CD4-positive, alpha-beta memory T cell (primary cell): ENCODE measurements around the gene PNP. TPM values are rescaled to one million over a fixed set of nuclear protein-coding genes. Genes with fewer than 3 reads are reported as not detected.

Source experiments
- CTCF ChIA-PET: fragments of 350-600 bp; sonication (Branson Sonifier 250); formaldehyde crosslinking; loops from one replicate; lab custom pipeline; 2021; ENCODE audit warnings: inconsistent platforms; ENCODE audit not compliant: partially characterized antibody; lab: Charles Lee
- POLR2A ChIA-PET: fragments of 350-600 bp; sonication (Branson Sonifier 250); formaldehyde crosslinking; loops from one replicate; lab custom pipeline; 2021; ENCODE audit not compliant: partially characterized antibody; lab: Charles Lee
- DNase-seq, 5 donors: peaks; one replicate each; pipeline versions ENCODE4 v3.0.0 to v3.0.0-alpha.2; 2020 to 2022; ENCODE audit warnings: mixed read lengths in 1 of 5
- H3K27ac ChIP-seq: one replicate; pipeline ENCODE4 v1.7.0; 2013; ENCODE audit warnings: low read depth, low read length
- H3K27me3 ChIP-seq: 2 replicates; pipeline ENCODE4 v1.7.0; 2013; ENCODE audit warnings: mild to moderate bottlenecking, low read length, moderate library complexity; ENCODE audit not compliant: insufficient read depth
- H3K36me3 ChIP-seq: 2 replicates; pipeline ENCODE4 v1.7.0; 2013; ENCODE audit warnings: mild to moderate bottlenecking, low read length, moderate library complexity; ENCODE audit not compliant: insufficient read depth
- H3K4me1 ChIP-seq: 2 replicates; pipeline ENCODE4 v1.7.0; 2013; ENCODE audit warnings: mild to moderate bottlenecking, low read length, moderate library complexity; ENCODE audit not compliant: insufficient read depth
- H3K4me3 ChIP-seq, 2 donors: one replicate each; pipeline ENCODE4 v1.7.0; 2013; ENCODE audit warnings: low read length in 2 of 2, mild to moderate bottlenecking in 1 of 2
- H3K9me3 ChIP-seq, 2 donors: one replicate each; pipeline ENCODE4 v1.7.0; 2013; ENCODE audit warnings: low read length in 2 of 2, control low read depth in 1 of 2; ENCODE audit not compliant: control insufficient read depth in 1 of 2
- H3K27ac Mint-ChIP-seq, 7 donors: one replicate each; pipeline ENCODE4 v1.8.0; 2020 to 2021; ENCODE audit warnings: mixed read lengths in 7 of 7, mild to moderate bottlenecking in 6 of 7, inconsistent platforms in 3 of 7, moderate library complexity in 3 of 7
- H3K27me3 Mint-ChIP-seq, 2 donors: one replicate each; pipeline ENCODE4 v1.8.0; 2020 to 2021; ENCODE audit warnings: mixed read lengths in 2 of 2
- H3K36me3 Mint-ChIP-seq, 2 donors: one replicate each; pipeline ENCODE4 v1.8.0; 2020 to 2021; ENCODE audit warnings: mixed read lengths in 2 of 2, inconsistent platforms in 1 of 2, mild to moderate bottlenecking in 1 of 2
- H3K4me1 Mint-ChIP-seq, 4 donors: one replicate each; pipeline ENCODE4 v1.8.0; 2020 to 2021; ENCODE audit warnings: mixed read lengths in 4 of 4, mild to moderate bottlenecking in 1 of 4
- H3K4me3 Mint-ChIP-seq, 8 donors: one replicate each; pipeline ENCODE4 v1.8.0; 2020 to 2021; ENCODE audit warnings: mixed read lengths in 8 of 8, mild to moderate bottlenecking in 7 of 8, moderate library complexity in 6 of 8, inconsistent platforms in 3 of 8
- H3K9me3 Mint-ChIP-seq, 8 donors: one replicate each; pipeline ENCODE4 v1.8.0; 2020 to 2021; ENCODE audit warnings: mixed read lengths in 8 of 8, mild to moderate bottlenecking in 5 of 8, inconsistent platforms in 3 of 8, moderate library complexity in 1 of 8
- intact Hi-C: fragments of 100-400 bp; cut with micrococcal nuclease; formaldehyde crosslinking; loops from one replicate; pipeline ENCODE4 v1.15.1; 2023
- polyA plus RNA-seq, 2 donors: library from polyadenylated mRNA; unstranded; fragments of 300-500 nt; fragmentation: Illumina TruSeq; gene quantifications; one replicate each; pipeline ENCODE4 v1.2.3, GENCODE V29; 2021
- total RNA-seq, 2 experiments: library from RNA; stranded (reverse); gene quantifications; one replicate each; pipeline ENCODE4 v1.2.3, GENCODE V29; 2021

The PNP gene
- total and polyA plus RNA-seq, 4 experiments from 2014 or later, result 53.8 to 108 (median 103) TPM

DNA sequence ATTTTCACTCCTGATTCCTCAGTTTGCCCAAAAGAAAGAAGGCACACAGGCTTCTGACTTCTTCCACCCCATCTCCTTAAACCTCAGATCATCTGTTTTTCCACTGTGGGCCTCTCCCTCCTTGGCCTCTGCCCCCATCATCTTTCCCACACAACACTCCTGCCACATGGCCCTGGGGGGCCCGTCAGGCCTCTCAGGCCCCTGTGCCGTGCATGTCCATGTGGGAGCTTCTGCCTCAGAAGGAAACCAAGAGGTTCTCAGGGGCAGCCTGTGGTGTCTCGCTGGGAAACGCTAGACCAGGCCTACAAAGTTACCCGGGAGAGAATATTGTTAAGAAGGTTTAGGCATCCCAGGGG lies 41.2 kb upstream of the PNP start:
- H3K4me1 Mint-ChIP-seq, result peaks cover 10 to 16% (median 13%) of the 10 kb centered on the region in 4 donors
- H3K9me3 ChIP-seq, result no peaks in the 10 kb centered on the region
- no peak overlapping the region for H3K4me3 ChIP-seq
- no peak overlapping the region for H3K4me3 Mint-ChIP-seq
- intact Hi-C loops, result no loop called here
- ChIA-PET POLR2A (no interaction called here), CTCF (interaction anchor here (1.8 kb wide), 1 partner anchor 12 kb away, joined by 5 read pairs; no protein-coding TSS in a partner anchor)
- no peaks in the 10 kb centered on the region for H3K27me3 ChIP-seq
- no peaks in the 10 kb centered on the region for H3K9me3 Mint-ChIP-seq
- peaks cover 5% of the 10 kb centered on the region for H3K4me1 ChIP-seq
- no peak overlapping the region for H3K27ac ChIP-seq
- no peak for DNase-seq
- H3K36me3 Mint-ChIP-seq, result no peaks in the 10 kb centered on the region
- peak overlapping the region in 3 of 7 donors; percentile 38 to 69 (median 62) for H3K27ac Mint-ChIP-seq
- H3K36me3 ChIP-seq, result no peaks in the 10 kb centered on the region
- peaks cover 1 to 2% of the 10 kb centered on the region in 2 donors for H3K27me3 Mint-ChIP-seq

DNA sequence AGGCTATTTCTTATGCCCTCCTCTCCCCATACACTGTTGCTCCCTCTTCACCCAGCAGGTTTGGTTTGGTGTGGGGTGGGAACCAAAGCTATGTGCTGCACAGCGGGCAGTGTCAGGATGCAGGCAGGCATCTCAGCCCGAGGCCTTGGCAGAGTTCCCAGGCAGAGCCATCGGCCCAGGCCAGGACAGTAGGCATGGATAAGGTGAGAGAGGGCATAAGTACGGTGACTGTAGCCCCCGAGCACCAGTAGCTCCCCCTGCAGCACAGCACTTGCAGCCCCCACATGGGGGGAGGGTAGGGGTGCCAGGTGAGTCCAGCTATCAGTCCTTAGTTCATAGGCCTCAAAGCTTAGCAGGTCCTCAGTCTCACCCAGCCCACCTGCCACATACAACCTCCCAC lies 40.4 kb upstream of the PNP start:
- H3K4me1 Mint-ChIP-seq, result peaks cover 10 to 16% (median 13%) of the 10 kb centered on the region in 4 donors
- POLR2A ChIA-PET, result no interaction called here
- no peaks in the 10 kb centered on the region for H3K36me3 ChIP-seq
- no peaks in the 10 kb centered on the region for H3K36me3 Mint-ChIP-seq
- no peaks in the 10 kb centered on the region for H3K27me3 ChIP-seq
- H3K9me3 Mint-ChIP-seq, result no peaks in the 10 kb centered on the region
- CTCF ChIA-PET, result interaction anchor here (1.8 kb wide), 1 partner anchor 13 kb away, joined by 5 read pairs; no protein-coding TSS in a partner anchor
- no peak overlapping the region for H3K4me3 ChIP-seq
- no peak overlapping the region for H3K27ac ChIP-seq
- intact Hi-C loops, result no loop called here
- no peak overlapping the region for H3K4me3 Mint-ChIP-seq
- H3K27ac Mint-ChIP-seq, result no peak overlapping the region
- no peaks in the 10 kb centered on the region for H3K9me3 ChIP-seq
- no peak for DNase-seq
- H3K27me3 Mint-ChIP-seq, result peaks cover 0 to 2% of the 10 kb centered on the region in 2 donors
- peaks cover 5% of the 10 kb centered on the region for H3K4me1 ChIP-seq

DNA sequence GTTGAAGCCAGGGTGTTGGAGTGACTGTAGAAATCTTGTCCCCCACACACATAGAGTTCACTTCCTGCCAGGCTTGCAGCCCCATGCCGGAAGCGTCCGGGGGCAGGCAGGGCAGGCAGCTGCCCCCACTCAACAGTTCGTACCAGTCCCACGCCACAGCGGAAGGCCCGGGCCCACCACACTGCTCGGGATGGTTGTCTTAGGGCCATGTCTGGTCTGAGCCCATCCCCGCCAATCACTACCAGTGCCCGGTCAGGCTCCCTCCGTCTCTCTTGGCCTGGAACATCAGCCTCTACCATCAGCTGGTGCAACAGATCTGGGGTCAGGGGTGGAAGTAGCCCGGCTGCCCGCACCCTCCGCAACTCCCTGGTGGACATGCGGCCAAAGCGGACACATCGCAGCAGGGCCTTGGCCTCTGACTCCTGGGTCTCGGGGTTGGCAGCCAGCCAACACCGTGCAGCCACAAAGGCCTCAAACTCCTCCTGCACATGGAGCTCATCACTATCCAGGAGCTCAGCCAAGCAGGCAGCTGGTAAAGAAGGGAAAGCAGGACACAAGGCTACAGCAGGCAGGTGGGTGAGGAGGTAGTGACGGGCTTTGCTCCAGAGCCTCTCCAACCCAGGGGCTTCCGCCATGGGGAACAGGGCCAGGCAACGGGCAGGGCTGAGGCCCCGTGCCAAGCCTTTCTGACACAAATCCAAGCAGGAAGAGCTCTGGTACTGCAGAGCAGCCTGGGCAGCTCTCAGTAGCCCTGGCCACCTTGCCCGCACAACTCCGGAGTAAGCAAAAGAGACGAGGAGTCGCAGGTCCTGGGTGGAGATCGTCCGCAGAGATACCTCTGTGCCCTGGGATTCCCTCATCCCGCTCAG lies 39.2 kb upstream of the PNP start:
- POLR2A ChIA-PET, result no interaction called here
- Histone ChIP-seq H3K27me3 (no peaks in the 10 kb centered on the region), H3K4me3 (no peak overlapping the region), H3K9me3 (no peaks in the 10 kb centered on the region), H3K4me1 (peaks cover 5% of the 10 kb centered on the region), H3K36me3 (no peaks in the 10 kb centered on the region), H3K27ac (no peak overlapping the region)
- H3K9me3 Mint-ChIP-seq, result no peaks in the 10 kb centered on the region
- H3K27me3 Mint-ChIP-seq, result no peaks in the 10 kb centered on the region
- peaks cover 10 to 16% (median 13%) of the 10 kb centered on the region in 4 donors for H3K4me1 Mint-ChIP-seq
- H3K27ac Mint-ChIP-seq, result no peak overlapping the region
- H3K4me3 Mint-ChIP-seq, result no peak overlapping the region
- no peak for DNase-seq
- intact Hi-C loops, result no loop called here
- H3K36me3 Mint-ChIP-seq, result no peaks in the 10 kb centered on the region
- CTCF ChIA-PET, result no interaction called here

DNA sequence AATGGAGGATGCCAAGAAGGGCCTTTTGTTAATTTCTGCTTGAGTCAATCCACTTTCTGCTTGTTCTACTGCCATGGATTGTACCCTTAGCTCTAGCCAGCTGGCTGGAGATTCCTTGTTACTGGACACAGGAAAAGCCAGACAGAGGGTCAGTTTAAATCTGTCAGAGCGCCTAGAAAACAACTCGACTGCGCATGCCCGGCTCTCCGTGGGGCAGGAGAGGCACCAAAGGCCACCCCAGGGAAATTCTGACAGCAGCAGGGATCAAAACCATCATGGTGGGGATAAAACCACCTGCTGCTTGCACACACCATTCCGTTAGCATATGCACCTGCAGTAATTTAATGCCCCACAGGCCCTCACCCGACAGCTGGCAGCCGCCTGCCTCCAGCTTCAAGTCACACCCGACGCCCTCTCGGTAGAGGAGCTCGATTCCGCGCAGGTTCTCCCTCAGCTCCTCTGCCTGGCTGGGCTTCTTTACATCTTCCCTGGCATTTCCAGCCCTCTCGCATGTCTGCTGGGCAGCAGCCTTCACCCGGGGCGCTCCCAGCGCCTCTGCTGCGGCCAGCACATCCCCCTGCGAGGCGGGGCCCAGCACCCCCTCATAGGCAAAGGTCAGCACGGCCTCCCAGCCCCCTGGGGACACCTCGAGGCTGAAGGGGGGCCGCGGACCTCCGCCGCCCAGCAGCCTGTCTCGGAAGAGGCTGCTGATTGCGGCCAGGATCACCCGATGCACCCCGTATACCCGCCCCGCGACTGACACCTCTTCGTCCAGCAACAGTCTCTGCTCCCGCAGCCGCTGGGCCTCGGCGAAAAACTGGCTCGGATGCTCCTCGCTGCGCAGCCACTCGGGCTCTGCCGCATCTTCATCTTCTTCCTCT lies 34.3 kb upstream of the PNP start:
- intact Hi-C loops, result no loop called here
- Histone ChIP-seq H3K36me3 (no peaks in the 10 kb centered on the region), H3K4me1 (no peaks in the 10 kb centered on the region), H3K27me3 (no peaks in the 10 kb centered on the region), H3K27ac (no peak overlapping the region), H3K4me3 (no peak overlapping the region), H3K9me3 (no peaks in the 10 kb centered on the region)
- no peak overlapping the region for H3K27ac Mint-ChIP-seq
- no peak for DNase-seq
- no peak overlapping the region for H3K4me3 Mint-ChIP-seq
- peaks cover 0 to 9% (median 0%) of the 10 kb centered on the region in 4 donors for H3K4me1 Mint-ChIP-seq
- no peaks in the 10 kb centered on the region for H3K36me3 Mint-ChIP-seq
- H3K27me3 Mint-ChIP-seq, result no peaks in the 10 kb centered on the region
- POLR2A ChIA-PET, result no interaction called here
- no peaks in the 10 kb centered on the region for H3K9me3 Mint-ChIP-seq
- CTCF ChIA-PET, result interaction anchor here (1.2 kb wide), 1 partner anchor 19 kb away, joined by 4 read pairs; no protein-coding TSS in a partner anchor

DNA sequence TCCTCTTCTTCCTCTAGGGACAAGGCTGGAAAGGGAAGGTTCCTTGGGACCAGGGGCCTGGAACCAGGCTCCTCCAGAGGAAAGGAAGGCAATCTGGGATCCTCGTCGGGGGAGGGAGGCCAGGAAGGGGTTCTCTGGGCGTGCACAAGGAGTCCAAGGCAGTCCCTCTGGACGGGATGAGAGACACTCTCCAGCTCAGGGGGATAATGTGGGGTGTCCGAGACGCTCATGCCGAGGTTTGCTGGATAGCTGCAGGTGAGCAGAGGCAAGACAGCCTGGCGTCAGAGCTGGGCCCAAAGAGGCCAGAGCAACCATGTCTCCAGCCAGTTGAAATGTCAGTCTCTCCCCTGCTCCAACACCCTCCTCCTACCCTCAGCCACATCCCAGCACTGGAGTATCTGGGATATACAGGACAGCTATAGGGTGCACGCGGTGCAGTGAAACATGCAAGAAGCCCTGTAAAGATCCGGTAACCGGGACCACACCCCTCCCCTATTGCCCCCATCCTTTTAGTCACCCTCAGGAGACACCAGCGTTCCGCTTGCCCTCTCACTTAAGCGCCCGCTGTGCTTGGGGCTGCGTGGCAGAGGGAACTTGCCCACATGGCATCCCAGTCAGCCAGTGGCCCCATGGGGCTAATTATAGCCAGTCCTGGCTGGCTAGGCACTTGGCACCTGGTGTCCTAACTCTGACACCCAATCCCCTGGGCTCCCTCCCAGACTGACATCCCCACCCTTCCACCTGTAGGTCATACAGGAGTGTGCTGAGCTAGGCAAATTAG lies 33.4 kb upstream of the PNP start, which contains the start of gene KLHL33:
Gene KLHL33 (minus strand): TSS at position 585 of the 781 bp plus-strand sequence. CDS start 355 bp downstream, at position 230.
- Histone ChIP-seq H3K9me3 (no peaks in the 10 kb centered on the region), H3K4me1 (peaks cover 6% of the 10 kb centered on the region), H3K27ac (no peak within 1 kb of the TSS), H3K27me3 (no peaks in the 10 kb centered on the region), H3K4me3 (no peak within 1 kb of the TSS), H3K36me3 (no peaks in the 10 kb centered on the region)
- H3K36me3 Mint-ChIP-seq, result no peaks in the 10 kb centered on the region
- H3K4me3 Mint-ChIP-seq, result no peak within 1 kb of the TSS
- H3K27me3 Mint-ChIP-seq, result no peaks in the 10 kb centered on the region
- intact Hi-C loops, result no loop called here
- H3K9me3 Mint-ChIP-seq, result no peaks in the 10 kb centered on the region
- peak within 1 kb of the TSS in 1 of 7 donors; percentile 35 for H3K27ac Mint-ChIP-seq
- POLR2A ChIA-PET, result no interaction called here
- CTCF ChIA-PET, result no interaction called here
- peaks cover 3 to 14% (median 6%) of the 10 kb centered on the region in 4 donors for H3K4me1 Mint-ChIP-seq
- DNase-seq, result no peak

DNA sequence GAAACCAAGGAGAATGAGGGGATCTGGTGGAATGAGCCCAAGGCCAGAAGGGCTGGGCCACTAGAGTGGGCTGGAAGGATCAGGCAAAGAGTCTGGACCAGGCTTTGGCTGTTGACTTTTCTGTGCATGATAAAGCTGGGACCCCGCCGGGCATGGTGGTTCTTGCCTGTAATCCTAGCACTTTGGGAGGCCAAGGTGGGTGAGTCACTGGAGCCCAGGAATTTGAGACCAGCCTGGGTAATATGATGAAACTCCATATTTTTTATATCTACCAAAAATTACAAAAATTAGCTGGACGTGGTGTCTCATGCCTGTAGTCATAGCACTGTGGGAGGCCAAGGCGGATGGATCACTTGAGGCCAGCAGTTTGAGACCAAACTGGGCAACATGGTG lies 32.8 kb upstream of the PNP start:
- Histone ChIP-seq H3K27me3 (no peaks in the 10 kb centered on the region), H3K27ac (no peak overlapping the region), H3K9me3 (no peaks in the 10 kb centered on the region), H3K4me1 (peaks cover 12% of the 10 kb centered on the region), H3K4me3 (no peak overlapping the region), H3K36me3 (no peaks in the 10 kb centered on the region)
- no peak for DNase-seq
- no peaks in the 10 kb centered on the region for H3K36me3 Mint-ChIP-seq
- no peaks in the 10 kb centered on the region for H3K27me3 Mint-ChIP-seq
- ChIA-PET CTCF (no interaction called here), POLR2A (no interaction called here)
- H3K9me3 Mint-ChIP-seq, result no peaks in the 10 kb centered on the region
- peaks cover 6 to 20% (median 10%) of the 10 kb centered on the region in 4 donors for H3K4me1 Mint-ChIP-seq
- no peak overlapping the region for H3K27ac Mint-ChIP-seq
- H3K4me3 Mint-ChIP-seq, result no peak overlapping the region
- intact Hi-C loops, result no loop called here
